SU-DHL-6 (cell line): ENCODE measurements around the gene LRRC8E.

ENCODE experiments used
- H2AFZ ChIP-seq: fragments of 200-600 bp; sonication (generic); 2 replicates; pipeline ENCODE4 v1.6.1; 2014; ENCODE audit warnings: low read depth, mild to moderate bottlenecking, moderate library complexity, mixed read lengths, antibody characterized with exemption, low read length; ENCODE audit not compliant: severe bottlenecking
- H3F3A ChIP-seq: fragments of 200-600 bp; shearing (Covaris generic); 2 replicates; pipeline ENCODE4 v1.6.0; 2016; ENCODE audit warnings: antibody characterized with exemption, mild to moderate bottlenecking; ENCODE audit not compliant: insufficient read depth
- H3K27ac ChIP-seq: fragments of 200-600 bp; sonication (generic); 2 replicates; pipeline ENCODE4 v1.5.1; 2016; ENCODE audit warnings: low read depth, mild to moderate bottlenecking, low read length, moderate library complexity, mixed read lengths
- H3K27me3 ChIP-seq: fragments of 200-600 bp; sonication (generic), shearing (Covaris generic); 2 replicates; pipeline ENCODE4 v1.6.0; 2014; ENCODE audit warnings: mild to moderate bottlenecking, low read length
- H3K36me3 ChIP-seq: fragments of 200-600 bp; sonication (generic); 2 replicates; pipeline ENCODE4 v1.6.1; 2014; ENCODE audit warnings: mild to moderate bottlenecking, low read length, mixed read lengths
- H3K4me2 ChIP-seq: fragments of 300-600, 200-600 bp; shearing (Covaris generic), sonication (generic); 2 replicates; pipeline ENCODE4 v1.6.0; 2014; ENCODE audit warnings: low read length, low read depth, mild to moderate bottlenecking; ENCODE audit not compliant: poor library complexity, severe bottlenecking
- H3K4me3 ChIP-seq: fragments of 200-600 bp; sonication (generic); 2 replicates; pipeline ENCODE4 v1.5.1; 2014; ENCODE audit warnings: antibody characterized with exemption, low read length, mild to moderate bottlenecking, mixed read lengths; ENCODE audit not compliant: insufficient read depth, poor library complexity, severe bottlenecking
- H3K79me2 ChIP-seq: fragments of 200-600 bp; sonication (generic); 2 replicates; pipeline ENCODE4 v1.6.1; 2014; ENCODE audit warnings: mild to moderate bottlenecking, low read length, moderate library complexity; ENCODE audit not compliant: insufficient read depth
- H3K9ac ChIP-seq: fragments of 200-600 bp; sonication (generic); 2 replicates; pipeline ENCODE4 v1.7.0; 2014; ENCODE audit warnings: mild to moderate bottlenecking, low read length
- H3K9me2 ChIP-seq: fragments of 200-600 bp; sonication (generic); replicated peaks from 2 replicates; pipeline ENCODE4 v1.6.1; 2014; ENCODE audit warnings: low read length; ENCODE audit not compliant: insufficient read depth
- H3K9me3 ChIP-seq: fragments of 200-600 bp; sonication (generic); 2 replicates; pipeline ENCODE4 v1.6.1; 2014; ENCODE audit warnings: low read length, mixed read lengths; ENCODE audit not compliant: insufficient read depth
- H4K20me1 ChIP-seq: fragments of 200-600 bp; sonication (generic); 2 replicates; pipeline ENCODE4 v1.6.1; 2014; ENCODE audit warnings: low read depth, mild to moderate bottlenecking, antibody characterized with exemption, low read length, moderate library complexity, mixed read lengths
- CTCF ChIP-seq: fragments of 200-600 bp; sonication (generic); IDR thresholded peaks from one replicate; pipeline ENCODE4 v1.5.1; 2017; ENCODE audit warnings: antibody characterized with exemption, mild to moderate bottlenecking, low read length, moderate library complexity; ENCODE audit not compliant: insufficient read depth, poor library complexity, severe bottlenecking
- EZH2phosphoT487 ChIP-seq: fragments of 200-600 bp; sonication (generic), shearing (Covaris generic); conservative IDR thresholded peaks from 2 replicates; pipeline ENCODE4 v1.6.1; 2018; ENCODE audit warnings: mild to moderate bottlenecking, antibody characterized with exemption, low read length, moderate library complexity, mixed read lengths

Gene LRRC8E

GRCh38 chr19:7863157-7863970, 24.9 kb upstream of the LRRC8E start:
- H3K4me2 ChIP-seq = no peak overlapping the region
- TF ChIP-seq EZH2phosphoT487 (no peak), CTCF (no peak)
- H3K4me3 ChIP-seq = no peak overlapping the region

GRCh38 chr19:7863971-7864689, 24.2 kb upstream of the LRRC8E start:
- no peaks in the 10 kb centered on the region for H3K36me3 ChIP-seq
- no peak overlapping the region for H3K27ac ChIP-seq
- no peaks in the 10 kb centered on the region for H3F3A ChIP-seq
- no peak overlapping the region for H3K9ac ChIP-seq
- no peak for TF ChIP-seq EZH2phosphoT487
- TF ChIP-seq CTCF = no peak
- H3K27me3 ChIP-seq = no peaks in the 10 kb centered on the region
- no peak overlapping the region for H3K4me2 ChIP-seq
- H3K9me2 ChIP-seq = no peaks in the 10 kb centered on the region
- H2AFZ ChIP-seq = no peak overlapping the region
- H4K20me1 ChIP-seq = no peaks in the 10 kb centered on the region
- no peaks in the 10 kb centered on the region for H3K79me2 ChIP-seq
- H3K9me3 ChIP-seq = no peaks in the 10 kb centered on the region
- H3K4me3 ChIP-seq = no peak overlapping the region

More at GRCh38 chr19:7863157-7863970, 24.9 kb upstream of the LRRC8E start:
- Histone ChIP-seq H3K27ac (no peak overlapping the region), H3K9me2 (no peaks in the 10 kb centered on the region), H3K27me3 (no peaks in the 10 kb centered on the region), H3K9me3 (no peaks in the 10 kb centered on the region), H4K20me1 (no peaks in the 10 kb centered on the region), H3K36me3 (no peaks in the 10 kb centered on the region), H3K9ac (no peak overlapping the region), H2AFZ (no peak overlapping the region), H3K79me2 (no peaks in the 10 kb centered on the region), H3F3A (no peaks in the 10 kb centered on the region)

GRCh38 chr19:7864690-7865074, 23.6 kb upstream of the LRRC8E start:
- no peaks in the 10 kb centered on the region for H3K36me3 ChIP-seq
- H3K4me3 ChIP-seq = no peak overlapping the region
- no peaks in the 10 kb centered on the region for H3K9me3 ChIP-seq
- H2AFZ ChIP-seq = no peak overlapping the region
- H3K9ac ChIP-seq = no peak overlapping the region
- H3K9me2 ChIP-seq = no peaks in the 10 kb centered on the region
- no peak for TF ChIP-seq CTCF
- no peak for TF ChIP-seq EZH2phosphoT487
- no peaks in the 10 kb centered on the region for H3K79me2 ChIP-seq
- H3K27me3 ChIP-seq = no peaks in the 10 kb centered on the region
- H3K4me2 ChIP-seq = no peak overlapping the region
- no peaks in the 10 kb centered on the region for H4K20me1 ChIP-seq
- H3F3A ChIP-seq = no peaks in the 10 kb centered on the region
- H3K27ac ChIP-seq = no peak overlapping the region
